Activated CD4-positive, alpha-beta T cell treated with anti-CD3 and anti-CD28 coated beads for 1 hour (primary cell): ENCODE measurements around the gene STPG3.
A peak's percentile ranks its signal among the peaks of the same experiment; 100 is the strongest.

Experiments used
- DNase-seq: peaks from one replicate; pipeline ENCODE4 v3.0.0-alpha.2; 2020

STPG3 gene

DNA sequence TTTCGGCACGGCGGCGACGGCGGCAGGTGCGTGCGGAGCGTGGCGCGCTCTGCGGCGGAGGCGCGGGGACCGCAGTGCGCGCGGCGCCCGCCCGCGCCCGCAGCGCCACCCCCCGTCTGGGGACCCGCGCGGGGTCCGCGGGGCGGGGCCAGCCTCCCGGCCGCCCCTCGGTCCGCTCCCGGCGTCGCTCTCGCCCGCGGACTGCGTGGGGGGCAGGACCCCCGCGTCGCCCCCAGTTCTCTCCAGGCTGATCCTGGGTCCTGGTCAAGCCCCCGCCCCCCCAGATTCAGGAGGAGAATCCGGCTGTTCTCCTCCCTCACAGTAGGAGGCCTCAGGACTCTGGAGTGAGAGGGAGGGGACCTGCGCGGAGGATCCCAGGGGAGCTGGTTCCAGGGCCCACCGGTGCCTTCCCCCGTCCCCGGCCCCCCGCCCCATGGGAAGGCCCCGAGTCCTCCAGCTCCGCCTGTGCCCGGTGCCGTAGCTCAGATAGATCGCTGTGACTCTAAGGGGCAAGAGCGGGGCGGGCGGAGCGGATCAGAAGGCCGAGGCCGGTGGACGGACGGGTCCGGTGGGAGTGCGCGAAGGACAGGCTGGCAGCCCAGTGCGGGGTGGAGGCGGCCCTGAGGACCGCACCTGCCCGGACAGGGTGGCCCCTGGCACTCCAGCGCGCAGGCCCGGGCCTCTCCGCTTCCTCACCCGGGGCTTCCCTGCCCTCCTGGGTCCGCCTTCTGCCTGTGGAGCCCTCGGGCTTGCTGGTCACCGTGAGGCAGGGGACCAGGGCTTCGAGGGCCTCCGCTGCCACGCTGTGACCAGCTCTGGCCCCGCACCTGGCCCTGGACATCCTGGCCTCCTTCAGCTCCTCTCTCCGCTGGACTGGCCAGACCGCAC lies 28.7 kb upstream of the STPG3 start, which contains the start of gene RNF208:
Gene RNF208, minus strand, starts transcription at position 51 of the 888 bp plus-strand sequence. CDS start 1,028 bp downstream, outside the sequence.
- no peak for DNase-seq

DNA sequence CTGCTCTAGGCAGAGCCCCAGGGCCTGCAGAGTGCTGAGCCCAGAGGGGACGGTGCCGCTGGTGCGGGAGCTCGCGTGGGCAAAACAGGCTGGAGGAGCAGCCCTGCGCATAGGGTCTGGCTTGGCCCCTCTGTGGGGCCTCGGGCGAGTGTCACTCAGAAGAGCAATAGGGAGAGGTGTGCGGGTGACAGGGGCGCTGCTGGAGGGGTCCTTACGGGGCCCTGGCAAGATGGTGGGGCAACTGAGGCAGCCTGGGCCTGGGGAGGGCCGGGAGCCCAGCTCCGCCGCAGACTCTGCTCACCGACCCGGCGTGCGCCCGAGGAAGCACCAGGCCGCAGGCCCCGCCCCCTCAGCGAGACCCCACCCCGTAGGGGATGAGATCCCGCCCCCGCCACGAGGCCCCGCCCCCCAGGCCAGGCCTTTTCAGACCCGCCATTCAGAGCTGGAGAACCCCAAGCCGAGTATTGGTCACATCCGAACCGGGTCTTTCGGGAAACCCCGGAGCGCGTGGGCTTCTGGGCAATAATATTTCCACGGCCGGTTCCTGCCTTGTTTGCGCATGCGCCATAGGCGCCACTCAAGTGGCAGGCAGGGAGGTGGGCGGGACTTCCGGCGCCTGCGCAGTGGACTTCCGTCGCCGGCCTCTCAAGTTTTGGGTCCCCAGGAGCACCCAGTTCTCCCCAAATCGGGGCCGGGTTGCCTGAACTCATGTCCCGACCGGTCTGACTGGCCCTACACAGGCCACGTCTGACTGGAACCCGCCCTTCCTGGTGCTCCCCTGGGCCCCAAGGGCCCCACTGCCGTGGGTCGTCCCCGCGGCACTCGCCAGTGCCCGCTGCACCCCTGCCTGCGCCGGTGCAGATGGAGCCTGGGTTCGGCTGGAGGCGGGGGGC lies 27.8 kb upstream of the STPG3 start:
- peak; percentile 98 for DNase-seq

DNA sequence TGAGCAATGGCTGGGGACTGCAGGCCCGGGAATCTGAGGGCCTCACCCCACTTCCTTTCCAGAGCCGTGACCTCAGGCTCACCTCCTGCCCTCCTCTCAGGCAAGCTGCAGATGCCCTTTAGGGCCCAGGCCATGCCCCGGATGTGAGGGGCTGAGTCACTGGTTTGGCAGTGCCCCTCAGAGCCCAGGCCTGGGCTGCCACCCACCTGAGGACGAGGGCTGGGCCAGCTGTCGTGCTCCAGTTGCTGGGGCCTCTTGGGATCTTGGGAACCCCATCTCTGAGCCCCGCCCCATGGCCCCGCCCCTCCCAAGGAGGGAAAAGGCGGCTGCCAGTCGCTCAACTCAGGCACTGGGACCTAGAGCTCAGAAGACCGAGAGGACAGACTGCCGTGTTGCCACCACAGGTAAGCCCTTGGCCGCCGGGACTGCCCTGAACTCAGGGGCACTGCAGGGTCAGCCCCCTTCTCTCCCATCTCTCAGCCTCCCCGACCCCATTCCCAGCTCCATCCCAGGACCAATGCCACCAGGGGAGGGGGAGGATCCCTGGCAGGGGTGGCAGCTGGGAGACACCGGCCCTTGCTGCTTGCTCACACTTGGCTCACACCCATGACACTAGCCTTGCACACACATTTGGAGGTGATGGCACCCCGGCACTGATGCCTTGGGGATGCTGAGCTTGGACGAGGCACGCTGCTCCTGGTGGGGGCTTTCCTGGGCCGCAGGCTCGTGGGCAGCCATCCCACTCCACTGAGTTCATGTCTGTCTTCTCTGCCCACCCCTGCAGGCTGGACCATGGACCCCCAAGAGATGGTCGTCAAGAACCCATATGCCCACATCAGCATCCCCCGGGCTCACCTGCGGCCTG lies 26.0 kb upstream of the STPG3 start, which contains the start of gene CYSRT1:
Gene CYSRT1, plus strand, starts transcription at position 345 of the 865 bp plus-strand sequence. Its CDS starts 448 bp downstream, at position 793.
- no peak for DNase-seq

DNA sequence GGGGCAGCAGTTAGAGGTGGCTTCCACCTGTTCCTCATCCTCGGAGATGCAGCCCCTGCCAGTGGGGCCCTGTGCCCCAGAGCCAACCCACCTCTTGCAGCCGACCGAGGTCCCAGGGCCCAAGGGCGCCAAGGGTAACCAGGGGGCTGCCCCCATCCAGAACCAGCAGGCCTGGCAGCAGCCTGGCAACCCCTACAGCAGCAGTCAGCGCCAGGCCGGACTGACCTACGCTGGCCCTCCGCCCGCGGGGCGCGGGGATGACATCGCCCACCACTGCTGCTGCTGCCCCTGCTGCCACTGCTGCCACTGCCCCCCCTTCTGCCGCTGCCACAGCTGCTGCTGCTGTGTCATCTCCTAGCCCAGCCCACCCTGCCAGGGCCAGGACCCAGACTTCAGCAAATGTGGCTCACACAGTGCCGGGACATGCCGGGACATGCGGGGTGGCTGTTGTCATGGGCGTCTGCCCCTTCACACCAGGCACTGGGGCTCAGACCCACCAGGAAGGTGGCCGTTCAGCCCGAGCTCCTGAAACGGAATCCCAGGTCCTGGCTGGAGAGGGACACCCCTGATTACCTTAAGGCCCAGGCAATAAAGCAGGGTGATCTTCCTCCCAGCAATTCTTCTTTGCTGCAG lies 25.3 kb upstream of the STPG3 start:
- DNase-seq, result no peak

DNA sequence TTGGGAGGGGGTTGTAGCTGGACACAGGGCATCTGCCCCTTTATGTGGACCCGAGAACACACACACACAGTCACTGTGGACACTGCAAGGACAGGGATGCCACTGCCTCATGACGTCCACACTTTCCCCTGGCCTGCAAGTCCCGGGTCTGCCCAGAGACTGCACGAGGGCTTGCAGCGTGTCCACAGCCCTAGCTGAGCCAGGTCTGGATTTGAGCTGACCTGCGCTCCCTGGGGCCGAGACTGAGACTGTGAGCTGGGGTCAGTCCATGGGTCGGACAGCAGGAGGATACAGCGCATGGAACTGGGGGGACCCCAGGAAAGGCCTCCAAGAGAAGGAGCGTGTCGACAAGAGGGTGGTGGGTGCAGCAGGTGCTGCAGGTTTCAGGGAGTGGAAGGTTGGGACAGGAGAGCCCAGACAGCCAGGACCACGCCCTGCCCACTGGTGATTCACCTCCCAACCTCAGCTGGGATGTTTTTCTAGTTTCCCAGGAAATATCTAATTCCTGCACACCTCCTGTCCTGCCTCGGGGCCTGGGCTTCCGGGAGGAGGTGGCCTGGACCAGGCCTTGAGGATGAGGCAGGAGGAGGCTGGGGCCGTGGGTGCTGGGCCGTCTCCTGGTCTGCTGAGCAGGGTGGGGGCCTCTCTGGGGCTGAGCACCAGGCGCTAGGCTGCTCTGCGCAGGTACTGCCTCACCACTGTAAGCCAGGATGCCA lies 24.6 kb upstream of the STPG3 start:
- no peak for DNase-seq

DNA sequence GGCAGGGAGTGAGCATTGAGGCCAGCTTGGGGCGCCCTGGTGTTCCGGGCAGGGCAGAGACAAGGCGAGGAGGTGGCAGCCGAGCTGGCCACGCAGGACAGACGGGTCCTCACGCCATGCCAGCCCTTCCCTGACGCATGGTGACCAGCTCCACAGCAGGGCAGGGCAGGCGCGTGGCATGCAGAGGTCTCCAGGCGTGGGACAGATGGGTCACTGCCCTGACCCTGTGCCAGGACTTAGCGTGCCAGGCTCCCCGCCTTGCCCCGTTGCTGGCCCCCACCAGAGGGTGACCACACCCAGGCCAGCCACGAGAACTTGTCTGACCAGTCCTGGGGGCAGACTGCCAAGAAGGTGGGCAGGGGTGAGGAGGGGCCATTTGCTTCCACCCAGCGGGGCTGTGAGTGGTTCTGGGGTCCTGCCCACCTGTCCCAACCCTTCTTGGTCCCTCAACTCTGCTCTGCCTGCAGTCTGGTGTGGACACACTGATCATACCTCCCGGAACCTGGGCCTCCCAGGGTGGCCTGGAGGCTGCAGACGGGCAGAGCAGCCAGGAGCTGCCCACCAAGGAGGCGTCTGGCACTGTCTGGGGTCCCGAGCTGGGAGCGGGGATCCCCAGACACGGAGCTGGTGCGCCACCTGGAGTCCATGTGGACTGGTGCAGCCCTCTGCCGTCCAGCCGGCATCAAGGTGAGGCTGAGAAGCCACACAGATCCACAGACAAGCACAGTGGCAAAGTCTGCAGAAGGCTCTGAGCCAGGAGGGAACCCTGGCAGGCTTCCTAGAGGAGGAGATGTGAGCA lies 23.8 kb upstream of the STPG3 start, which contains the start of gene RNF224:
Gene RNF224, plus strand, starts transcription at position 449 of the 799 bp plus-strand sequence. CDS start 834 bp downstream, outside the sequence.
- DNase-seq, result peak; percentile 73

DNA sequence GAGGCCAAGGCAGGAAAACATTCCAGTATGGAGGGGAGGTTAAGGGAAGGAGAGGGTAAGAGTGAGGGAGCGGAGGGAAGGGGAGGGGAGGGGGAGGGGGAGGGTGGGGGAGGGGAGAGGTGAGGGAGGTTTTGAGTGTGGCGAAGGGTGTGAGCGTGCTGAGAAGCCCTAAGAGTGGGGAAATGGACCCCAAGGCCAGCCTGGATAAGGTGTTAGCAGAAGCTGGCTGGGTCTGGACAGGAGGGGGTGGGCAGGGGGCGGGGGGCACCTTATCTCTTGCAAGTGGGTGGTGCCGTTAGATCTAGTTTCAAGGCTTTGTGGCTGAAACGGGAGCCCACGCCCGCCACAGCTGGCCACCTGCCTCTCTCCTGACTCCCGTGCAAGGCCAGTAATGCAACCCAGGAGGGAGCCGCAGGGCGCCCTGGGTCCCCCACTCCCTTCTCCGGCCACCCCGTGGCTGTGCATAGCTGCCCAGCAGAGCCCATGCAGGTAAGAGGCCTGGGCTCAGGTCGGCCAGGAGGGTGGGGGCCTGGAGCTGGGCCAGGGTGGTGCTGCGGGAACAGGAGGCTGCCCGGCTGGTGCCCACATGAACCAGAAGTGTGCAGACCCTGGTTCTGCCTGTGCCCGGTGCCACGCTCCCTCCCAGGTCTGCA lies 23.1 kb upstream of the STPG3 start:
- no peak for DNase-seq

DNA sequence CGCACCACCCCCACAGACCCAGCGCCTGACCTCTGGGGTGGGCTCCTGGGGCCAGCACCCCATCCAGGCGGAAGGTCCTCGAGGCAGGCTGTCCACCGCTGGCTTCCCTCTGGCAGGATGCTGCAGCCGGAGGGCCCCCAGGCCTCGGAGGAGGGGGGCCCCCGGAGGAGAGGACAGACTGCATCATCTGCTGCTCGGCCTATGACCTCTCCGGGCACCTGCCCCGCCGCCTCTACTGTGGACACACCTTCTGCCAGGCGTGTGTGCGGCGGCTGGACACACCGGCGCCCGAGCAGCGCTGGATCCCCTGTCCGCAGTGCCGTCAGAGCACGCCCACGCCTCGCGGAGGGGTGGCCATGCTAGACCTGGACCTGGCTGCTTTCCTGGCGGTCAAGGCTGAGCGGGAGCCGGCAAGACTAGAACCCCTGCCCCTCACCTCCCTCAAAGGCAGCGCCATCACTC lies 22.5 kb upstream of the STPG3 start:
- DNase-seq, result no peak

DNA sequence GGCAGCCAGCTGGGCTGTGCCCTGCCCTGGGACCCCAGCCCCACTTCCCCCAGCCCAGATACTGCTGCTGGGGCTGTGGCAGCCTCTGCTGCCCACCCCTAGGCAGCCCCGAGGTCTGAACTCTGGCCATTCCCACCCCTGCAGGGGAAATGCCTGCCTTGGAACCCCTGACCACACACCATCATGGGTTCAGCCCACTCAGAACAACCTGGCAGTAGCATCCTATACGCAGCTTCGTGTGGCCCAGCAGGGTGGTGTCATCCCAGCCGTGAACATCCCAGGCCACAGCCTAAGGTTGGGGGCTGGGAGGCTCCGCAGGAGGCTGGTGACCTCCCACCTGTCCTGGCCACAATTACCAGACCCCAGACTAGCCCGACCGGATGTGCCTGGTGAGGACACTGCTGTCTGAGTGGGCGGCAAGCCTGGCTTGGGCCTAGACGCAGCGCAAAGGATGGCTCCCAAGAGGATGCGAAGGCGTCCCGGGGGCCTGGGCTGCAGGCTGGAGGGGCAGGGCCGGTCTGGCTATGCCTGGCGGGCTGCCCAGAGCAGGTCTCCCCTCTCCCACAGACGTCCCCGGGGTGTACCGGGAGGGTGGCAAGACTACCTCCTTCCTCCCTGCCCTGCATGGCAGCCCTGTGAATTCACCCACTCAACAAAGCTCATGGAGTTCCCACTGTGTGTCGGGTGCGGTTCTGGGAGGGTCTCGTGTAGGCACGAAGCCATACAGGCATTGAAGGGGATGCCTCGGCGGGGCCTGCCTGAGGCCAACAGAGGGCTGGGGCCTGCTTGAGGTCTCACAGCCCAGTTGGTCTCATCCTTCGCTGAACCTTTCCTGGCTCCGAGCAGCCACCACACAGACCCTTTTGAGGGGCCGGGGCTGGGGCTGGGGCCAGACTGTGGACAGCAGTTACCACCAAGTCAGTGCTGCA lies 21.9 kb upstream of the STPG3 start:
- DNase-seq, result no peak

DNA sequence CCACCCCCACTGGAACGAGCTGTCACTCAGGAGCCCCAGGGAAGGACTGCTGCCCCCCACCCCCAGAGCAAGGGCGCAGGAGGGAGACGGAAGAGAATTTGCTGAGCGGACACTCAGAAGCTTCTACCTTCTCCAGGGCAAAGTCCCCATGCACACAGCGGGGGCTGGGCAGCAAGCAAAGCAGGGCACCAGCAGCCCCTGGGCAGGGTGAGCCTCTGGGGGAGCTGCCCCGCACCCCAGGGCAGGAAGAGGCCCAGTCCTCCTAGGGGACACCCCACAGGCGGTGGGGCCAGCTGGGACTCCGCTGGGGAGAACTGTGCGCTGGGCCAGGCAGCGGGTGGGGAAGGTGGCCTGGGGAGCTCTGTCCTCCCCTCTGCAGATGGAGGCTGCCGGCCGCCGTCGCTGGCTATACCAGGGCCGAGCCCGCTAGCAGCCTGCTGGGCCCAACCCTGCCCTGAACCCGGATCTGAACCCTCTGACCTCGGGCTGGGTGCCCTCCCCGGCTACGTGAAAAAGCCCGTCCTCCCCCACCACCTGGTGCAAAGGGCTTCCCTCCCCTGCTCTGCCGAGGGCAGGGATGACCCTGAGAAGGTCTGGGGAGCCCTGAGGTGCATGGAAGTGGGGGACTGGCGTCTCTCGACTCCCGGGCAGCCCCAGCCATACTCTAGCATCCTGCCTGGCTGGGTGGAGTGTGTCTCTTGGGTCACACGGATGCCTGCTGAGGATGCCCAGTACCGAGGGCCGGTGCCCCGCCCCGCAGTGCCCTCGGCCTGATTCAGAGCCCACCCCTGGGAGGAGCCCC lies 21.0 kb upstream of the STPG3 start:
- no peak for DNase-seq

DNA sequence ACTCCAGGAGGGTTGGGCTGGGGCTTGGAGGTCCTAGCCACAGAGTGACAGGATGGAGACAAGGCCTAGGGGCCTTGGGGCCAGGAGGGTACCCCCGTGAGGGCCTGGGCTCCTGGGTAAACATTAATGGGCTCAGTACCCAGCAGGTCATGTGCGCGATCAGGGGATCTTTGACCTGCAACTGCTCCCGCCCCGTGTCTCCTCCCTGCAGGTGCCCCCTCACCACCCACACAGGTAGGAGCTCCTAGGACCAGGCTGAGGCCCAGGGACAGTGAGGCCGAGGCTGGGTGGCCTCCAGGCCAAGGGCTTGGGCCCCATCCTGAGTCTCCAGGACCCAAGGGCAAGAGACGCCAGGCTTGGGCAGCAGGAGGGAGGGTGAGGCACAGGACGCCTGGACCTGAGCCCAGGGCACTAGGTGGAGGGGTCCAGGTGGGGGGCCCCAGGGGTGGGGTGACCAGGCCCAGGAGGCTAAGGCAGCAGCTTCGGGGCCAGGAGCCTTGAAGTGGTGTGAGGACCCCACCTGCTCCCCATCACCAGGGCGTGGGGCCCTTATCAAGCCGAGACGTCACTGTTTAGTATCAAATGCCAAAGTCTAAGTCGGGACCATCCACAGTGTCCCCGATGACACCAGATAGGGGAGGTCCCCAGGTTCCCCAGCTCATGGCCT lies 20.2 kb upstream of the STPG3 start, which contains the start of gene SLC34A3:
Gene SLC34A3, plus strand, starts transcription at position 197 of the 667 bp plus-strand sequence. CDS start 802 bp downstream, outside the sequence.
- DNase-seq, result no peak

DNA sequence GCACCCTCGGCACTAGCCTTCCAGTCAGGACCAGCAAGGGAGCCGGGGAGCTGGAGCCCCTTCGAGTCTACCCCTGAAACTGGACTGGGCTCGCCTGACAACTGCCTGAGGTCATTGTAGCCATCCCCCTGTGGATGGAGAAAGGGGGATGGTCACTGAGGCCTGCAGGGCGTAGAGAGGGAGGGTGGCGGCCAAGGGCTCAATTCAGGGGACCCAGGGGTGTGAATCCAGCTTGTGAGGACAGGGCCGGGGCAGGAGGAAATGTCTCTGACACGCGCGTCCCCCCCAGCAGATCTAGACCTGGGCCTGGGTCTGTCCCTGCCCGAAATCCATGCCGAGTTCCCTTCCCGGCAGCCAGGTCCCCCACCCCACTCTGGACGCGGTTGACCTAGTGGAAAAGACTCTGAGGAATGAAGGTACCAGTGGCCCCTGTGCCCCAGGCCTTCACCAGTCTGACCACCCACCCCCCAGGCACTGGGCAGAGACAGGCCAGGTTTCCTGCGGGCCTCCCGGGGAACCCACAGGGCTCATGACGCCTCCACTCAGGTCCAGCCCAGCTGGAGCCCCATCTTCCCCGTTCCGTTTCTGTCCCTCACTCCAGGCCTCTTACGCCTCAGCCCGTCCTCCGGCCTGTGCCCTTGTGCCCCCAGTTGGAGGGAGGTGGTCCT lies 19.6 kb upstream of the STPG3 start:
- no peak for DNase-seq

DNA sequence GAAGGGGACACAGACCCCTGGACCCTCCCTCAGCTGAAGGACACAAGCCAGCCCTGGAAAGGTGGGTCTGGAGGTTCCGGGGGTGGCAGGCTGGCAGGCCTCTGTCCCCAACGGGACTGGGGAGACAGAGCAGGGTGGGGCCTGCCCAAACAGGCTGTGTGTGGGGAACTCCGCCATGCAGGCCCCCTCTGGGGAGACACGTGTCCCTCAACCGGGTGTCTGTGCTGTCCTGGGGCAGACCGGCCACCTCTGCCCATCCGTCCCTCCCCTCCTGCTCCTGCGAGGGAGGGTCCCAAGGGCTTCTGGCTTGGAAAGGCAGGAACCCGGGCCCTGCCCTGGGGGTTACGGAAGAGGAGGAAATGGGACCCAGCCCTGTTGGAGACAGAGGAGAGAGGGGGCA lies 19.0 kb upstream of the STPG3 start:
- no peak for DNase-seq

DNA sequence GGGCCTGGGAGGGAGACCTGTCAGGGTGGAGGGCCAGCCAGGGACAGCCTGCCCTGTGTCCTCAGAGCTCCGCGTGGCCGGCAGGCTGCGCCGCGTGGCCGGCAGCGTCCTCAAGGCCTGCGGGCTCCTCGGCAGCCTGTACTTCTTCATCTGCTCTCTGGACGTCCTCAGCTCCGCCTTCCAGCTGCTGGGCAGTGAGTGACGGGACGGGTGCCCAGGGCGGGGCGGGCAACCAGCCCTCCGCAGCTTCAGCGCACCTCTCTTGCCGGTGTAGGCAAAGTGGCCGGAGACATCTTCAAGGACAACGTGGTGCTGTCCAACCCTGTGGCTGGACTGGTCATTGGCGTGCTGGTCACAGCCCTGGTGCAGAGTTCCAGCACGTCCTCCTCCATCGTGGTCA lies 18.6 kb upstream of the STPG3 start:
- DNase-seq, result no peak

DNA sequence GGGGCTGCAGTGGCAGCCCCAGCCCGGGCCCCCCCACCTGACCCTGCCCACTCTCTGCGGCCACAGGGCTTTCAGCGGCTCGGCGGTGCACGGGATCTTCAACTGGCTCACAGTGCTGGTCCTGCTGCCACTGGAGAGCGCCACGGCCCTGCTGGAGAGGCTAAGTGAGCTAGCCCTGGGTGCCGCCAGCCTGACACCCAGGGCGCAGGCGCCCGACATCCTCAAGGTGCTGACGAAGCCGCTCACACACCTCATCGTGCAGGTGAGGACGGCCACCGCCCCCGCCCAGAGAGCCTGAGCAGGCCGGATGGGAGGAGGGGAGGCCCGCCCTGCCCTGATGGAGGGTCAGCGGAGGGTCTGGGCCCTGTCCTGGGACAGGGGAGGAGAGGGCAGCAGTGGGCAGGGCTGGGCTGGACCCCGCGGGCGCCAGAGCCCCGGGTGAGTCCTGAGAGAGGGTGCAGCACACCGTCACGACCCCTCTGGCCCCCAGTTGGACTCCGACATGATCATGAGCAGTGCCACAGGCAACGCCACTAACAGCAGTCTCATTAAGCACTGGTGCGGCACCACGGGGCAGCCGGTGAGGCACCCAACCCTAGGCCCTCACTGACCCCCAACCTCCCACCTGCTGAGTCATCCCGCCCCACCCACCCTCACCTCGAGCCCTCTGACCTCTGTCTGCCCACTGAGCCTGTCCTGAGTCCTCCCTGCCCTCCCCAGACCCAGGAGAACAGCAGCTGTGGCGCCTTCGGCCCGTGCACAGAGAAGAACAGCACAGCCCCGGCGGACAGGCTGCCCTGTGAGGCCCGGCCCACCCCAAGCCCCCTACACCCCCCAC lies 17.7 kb upstream of the STPG3 start:
- DNase-seq, result no peak
